ENCODE results near the gene SKP1.
A peak's percentile ranks its signal among the peaks of the same experiment; 100 is the strongest.
"Not testable (repeated sequence)": the region's sequence is repeated elsewhere in the genome, so short reads cannot be mapped to it uniquely, and the experiment has no call there.

SKP1 gene

DNA sequence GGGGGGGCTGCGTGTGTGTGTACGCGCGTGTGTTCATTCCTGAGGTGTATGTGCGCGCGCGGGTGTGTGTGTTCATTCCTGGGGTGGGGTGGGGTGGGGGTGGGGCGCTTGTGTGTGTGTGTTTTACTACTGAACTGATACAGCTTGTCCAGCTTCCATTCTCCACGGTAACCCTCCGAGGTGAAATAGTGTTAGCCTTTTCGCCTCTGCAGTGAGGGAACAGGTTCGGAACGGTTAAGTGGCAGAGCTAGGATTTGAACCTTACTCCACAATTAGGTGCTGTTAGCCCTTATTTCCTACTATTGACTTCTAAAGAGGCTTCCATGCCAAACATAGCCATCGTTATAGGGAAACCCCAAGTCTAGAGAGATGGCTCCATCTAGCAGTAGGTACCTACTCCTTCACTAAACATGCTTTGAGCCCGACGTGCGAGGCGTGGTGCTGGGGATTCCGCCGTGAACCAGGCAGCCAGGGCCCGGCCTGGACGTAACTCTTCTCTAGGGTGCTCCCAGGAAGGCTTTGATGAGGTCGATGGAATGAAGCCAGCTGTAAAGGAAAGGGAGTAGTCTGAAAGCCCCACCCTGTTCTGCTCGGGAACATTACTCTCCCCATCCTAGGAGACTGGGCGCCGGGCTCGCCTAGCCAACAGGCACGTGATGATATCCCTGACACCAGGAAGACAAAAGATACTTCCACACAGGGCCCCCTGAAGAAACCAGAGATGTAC, 782 bp upstream of the SKP1 start:
- DNase-seq, result peak; percentile 27

DNA sequence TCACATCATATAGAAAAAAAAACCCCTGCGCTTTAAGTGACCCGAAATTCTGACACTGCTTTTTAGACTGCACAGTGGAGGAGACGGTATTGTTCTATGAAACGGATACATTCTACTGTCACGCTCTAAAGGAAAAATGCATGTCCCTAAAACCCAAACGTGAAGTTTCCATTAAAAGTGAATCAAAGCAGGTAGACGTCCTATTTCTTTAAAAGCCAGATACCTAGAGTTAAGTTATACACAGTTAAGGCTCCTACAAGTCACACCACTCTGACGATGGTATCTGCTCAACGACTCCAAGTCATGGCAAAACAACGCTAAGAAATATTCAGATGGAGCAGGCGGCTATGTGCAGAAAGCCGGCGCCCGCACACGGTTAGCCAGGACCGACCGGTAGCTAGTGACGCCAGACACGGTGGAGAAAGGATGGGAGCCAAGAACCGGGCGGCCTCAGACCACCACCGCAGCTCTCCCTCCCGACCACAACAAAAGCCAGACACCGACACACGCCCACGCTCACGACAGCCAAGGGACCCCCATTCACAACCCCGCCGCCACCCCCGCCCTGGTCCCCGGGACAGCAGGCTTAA, 734 bp downstream of the SKP1 start:
- DNase-seq, result no peak

DNA sequence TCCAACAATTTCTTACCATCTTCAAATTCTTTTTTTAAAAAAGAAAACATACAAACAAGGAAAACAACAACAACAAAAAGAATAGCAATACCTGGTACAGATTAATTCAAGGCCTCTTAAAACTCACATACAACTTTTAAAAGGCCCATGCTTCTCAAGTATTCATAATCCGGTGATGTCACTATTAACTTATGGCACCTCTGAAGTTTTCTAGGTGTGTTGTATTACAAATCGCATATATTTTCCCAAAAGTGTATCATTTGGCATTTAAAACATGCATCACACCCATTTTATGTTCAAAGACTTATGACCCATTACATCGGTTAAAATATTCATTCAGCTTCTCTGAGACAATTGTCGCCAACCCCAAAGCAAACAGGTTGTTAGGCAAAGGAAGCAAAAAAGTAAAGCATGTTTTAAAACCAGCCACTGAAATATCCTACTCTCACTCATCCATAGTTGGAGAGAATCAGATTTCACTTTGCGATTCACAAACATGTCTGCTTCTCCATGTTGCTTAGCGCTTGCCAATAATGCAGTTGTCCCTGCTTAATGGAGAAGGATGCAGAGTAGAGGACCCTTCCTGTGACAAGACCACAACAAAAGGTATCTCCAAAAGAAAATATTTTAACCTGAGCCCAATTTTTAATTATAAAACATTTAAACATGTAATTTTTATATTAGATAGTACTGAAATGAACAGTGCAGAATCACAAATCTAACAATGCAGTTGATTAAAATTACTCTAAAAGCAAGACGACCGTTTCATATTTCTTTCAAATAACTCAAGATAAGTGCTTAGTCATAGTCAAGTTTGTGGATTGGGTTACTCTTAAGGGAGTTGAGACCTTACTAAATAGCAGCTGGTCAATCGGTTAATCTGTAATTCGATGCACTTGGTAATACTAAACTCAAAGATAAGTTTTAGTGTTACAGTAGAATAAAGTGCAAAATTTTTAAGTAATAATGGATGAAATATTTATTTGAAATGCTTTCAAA, 1.6 kb downstream of the SKP1 start:
- DNase-seq, result no peak

DNA sequence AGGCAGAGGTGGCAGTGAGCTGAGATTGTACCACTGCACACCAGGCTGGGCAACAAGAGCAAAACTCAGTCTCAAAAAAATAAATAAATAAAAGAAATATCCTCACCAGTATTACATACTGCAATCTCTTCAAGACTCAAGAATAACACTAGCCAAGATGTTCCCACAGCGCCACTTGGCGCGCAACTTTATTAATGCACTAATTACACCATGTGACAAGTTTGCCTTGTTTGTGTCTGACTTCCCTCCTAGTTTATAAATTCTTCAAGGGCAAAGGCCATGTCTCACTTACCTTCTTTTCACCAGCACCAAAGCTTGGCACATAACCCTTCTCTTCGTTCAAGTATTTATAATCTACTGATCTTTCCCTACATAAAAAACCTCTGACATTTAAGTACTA, 4.8 kb downstream of the SKP1 start:
- DNase-seq, result no peak

DNA sequence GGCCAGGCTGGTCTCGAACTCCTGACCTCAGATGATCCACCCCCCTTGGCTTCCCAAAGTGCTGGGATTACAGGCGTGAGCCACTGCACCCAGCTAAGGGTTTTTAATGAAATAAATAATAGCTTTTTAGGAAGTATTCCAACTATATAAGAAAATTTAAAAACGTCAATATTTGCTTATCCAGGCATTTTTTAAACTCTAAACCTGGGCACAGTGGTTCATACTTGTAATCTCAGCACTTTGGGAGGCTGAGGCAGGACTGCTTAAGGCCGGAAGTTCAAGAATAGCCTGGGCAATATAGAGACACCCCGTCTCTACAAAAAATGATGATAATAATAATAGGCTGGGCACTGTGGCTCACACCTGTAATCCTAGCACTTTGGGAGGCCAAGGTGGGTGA, 14.2 kb downstream of the SKP1 start:
- DNase-seq, result no peak

DNA sequence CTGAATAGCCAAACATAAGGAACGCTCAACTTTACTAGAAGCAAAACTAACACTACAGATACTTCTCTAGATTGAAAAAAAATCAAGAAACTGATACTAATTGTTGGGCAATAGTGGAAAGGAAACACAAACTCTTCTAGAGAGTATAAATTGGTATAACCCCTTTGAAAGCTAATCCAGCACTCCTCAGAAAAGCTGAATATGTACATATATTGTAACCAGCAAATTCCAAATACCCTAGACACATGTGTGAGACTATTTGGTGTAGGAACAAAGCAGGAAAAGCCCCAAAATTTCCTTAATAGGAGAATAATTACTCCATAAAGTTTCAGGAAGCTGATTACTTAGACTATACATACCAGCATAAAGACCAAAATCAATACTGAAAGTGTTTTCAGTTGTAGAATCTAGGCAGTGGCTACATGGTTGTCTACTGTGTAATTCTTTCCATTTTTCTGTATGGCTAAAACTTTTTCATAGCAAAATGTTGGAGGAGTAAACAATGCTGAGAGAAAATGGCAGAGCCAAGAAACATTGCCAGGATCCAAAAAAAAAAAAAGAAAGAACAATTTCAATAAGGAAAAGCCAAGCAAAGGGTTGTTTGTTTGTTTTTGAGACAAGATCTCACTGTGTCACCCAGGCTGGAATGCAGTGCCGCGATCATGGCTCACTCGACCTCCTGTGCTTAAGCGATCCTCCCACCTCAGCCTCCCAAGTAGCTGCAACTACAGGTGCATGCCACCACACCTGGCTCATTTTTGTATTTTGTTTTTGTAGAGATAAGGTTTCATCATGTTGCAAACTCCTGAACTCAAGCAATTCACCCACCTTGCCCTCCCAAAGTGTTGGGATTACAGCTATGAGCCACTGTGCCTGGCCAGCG, 15.0 kb downstream of the SKP1 start:
- no peak for DNase-seq

DNA sequence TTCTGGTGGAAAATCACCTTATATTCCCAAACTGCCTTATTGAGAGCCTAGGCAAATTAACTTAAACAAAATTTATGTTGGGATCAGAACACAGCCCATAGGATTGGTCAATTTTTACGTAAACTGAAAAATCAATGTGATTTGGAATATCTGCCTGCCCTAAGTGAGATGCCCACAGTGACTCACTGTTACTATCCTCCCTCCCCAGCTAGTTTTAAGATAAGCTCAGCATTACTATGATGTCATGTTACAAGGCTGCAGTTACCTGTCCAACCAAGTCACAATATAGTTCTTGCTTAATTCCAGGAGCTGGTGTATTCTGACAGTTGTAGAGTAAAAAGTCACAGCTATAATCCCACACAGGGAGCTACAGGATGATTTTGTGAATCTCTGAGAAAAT, 23.1 kb downstream of the SKP1 start:
- DNase-seq, result no peak

DNA sequence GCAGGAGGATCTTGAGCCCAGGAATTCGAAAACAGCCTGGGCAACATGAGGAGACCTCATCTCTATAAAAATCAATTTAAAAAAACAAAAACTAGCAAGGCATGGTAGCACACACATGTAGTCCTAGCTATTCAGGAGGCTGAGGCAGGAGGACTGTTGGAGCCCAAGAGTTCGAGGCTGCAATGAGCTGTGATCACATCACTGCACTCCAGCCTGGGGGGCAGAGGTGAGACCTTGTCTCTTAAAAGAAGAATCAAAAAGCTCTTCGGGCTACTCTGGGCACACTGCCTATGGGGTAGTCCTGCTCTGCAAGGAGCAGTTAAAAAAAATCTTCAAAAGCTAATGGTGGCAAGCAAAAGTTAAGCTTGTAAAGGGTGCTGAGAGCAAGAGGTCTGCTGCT, 23.5 kb downstream of the SKP1 start:
- no peak for DNase-seq

DNA sequence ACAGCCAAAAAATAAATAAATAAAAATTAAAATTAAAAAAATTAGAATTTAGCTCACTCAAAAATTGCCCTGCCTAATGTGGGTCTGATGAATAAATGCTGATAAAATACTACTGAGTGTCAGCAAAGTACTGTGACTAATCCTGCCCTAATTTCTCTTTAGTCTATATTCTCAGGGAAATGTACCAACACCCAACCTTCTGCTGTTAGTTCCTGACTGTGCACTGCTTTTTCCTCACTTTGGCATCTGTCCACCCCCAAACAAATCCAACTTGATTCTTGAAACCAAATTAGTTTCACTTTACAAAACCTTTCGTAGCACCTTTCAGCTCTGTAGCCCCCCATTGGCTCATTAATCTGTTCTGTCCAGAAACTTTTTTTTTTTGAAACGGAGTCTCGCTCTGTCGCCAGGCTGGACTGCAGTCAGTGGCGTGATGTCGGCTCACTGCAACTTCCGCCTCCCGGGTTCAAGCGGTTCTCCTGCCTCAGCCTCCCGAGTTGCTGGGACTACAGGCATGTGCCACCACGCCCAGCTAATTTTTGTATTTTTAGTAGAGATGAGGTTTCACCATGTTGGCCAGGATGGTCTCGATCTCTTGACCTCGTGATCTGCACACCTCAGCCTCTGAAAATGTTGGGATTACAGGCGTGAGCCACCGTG, 24.4 kb downstream of the SKP1 start:
- DNase-seq, result not testable (repeated sequence)

DNA sequence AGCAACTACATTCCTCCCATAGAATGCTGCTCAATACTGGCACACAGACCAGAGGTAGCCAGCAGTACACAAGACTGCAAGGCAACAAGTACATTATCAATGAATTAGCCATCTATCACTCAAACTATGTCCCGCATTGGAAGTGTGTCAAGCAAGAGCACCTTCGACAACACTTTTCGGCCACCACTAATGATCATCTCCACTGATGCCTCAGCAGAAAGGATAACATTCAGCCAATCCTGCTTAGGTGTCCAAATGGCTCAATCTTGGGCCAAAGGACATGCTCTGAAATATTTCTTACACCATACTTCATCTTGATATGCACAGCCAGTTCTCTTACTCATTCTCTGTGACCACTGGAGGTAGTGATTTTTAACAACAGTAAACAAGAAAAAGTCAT, 25.0 kb downstream of the SKP1 start:
- no peak for DNase-seq

DNA sequence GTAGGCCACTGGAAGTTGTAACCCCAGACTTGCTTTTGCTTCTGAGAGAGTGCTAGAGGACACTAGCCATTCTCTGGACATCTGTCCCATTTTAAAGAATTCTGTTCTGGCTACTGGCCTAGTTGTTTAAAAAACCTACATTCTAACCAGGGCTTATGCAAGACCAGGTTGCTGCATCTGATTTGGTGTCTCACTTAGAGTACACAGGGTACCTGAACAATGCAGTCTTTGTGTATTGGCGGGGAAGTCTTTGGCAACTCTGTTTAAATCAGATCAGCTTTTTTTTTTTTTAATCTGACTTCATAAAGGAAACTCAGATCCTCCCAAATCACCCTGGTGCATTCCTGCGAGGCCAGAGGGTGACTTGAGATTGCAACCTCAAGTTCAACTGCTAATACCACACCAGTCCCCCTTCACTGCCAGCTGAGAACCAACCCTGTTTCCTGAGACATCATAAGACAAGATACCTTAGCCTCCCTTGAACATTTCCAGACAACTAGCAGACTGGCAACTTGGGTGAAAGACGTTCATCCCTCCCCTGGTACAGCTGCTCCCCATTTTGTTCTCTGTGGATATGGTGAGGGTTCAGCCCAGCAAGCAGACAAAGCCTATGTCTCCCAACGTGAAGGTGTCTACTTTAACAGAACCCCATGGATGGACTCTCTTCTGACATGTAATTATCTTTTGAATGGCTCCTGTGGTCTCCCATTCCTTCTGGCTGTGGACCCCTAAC, 27.0 kb downstream of the SKP1 start:
- no peak for DNase-seq

DNA sequence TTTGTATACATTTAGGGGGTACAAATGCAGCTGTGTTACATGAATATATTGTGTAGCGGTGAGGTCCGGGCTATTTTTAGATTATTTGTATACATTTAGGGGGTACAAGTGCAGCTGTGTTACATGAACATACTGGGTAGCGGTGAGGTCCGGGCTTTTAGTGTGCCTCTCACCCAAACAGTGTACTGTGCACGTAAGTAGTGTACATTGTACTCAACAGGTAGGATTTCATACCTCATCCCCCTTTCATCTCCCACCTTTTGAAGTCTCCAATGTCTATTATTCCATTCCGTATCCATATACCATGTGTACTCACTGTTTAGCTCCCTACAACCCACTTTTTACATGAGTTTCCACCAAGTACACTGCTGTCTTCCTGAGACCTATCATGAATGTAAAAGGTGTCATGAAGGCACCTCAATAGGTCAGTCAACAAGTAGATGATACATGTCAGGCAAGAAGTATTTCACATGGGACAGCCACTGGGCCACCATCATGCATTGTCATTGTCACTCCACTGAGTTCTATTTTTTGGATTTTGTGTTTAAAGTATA, 27.7 kb downstream of the SKP1 start:
- DNase-seq, result no peak

DNA sequence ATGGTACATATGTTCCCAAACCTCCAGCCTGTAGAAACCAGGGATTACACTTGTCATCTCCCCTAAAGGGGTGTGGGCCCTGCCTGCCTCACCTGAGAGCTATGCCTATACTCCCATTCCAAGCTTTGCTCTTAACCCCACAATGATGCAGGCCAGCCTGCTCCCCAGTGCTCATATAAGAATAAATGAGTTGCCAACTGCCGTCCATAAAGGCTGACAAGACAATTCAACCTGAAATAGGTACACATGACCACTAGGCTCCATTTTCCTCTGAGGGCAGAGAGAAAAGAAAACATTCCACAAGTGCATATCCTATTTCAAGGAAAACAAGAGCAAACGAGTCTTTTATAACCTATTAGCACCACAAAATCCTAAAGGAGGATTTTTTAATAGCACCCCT, 28.4 kb downstream of the SKP1 start:
- no peak for DNase-seq

DNA sequence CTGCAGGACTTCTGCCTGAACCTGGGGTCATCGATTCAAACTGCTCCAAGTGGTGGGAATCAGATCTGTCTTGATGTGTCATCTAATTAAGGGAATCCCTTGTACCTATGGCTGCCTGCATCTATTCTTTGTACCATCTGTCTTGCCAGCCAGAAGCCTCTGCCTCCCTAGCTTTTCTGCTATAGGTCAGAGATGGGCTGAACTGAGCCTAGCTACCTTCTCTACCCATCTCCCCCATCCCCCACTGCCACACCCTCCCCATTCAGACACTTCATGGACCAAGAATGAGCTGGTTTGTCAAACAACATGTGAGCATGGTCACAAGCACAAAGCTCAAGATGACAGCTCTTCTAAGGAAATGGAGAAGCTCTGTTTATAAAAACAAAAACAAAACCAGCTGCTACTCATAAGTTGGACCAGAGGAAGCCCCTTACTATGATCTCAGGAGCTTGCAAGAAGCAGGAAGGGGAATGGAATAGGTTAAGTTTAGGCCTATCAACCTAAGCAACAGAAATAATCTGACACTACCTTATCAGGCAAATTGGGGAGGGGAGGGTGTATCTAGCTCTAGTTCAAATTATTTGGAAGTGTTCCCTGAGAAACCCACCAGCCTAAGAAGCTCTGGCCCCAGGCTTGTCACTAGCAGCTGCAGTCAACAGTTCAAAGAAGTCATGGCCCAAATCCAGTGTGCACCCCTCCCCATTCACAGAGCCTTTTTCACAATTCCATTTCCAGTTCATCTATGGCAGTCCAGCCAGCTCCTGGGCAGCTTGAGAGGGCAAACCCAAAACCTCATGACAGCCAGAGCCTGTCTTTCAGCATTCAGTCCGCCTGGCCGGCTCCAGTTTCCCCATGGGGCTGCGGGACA, 29.9 kb downstream of the SKP1 start:
- DNase-seq, result no peak

DNA sequence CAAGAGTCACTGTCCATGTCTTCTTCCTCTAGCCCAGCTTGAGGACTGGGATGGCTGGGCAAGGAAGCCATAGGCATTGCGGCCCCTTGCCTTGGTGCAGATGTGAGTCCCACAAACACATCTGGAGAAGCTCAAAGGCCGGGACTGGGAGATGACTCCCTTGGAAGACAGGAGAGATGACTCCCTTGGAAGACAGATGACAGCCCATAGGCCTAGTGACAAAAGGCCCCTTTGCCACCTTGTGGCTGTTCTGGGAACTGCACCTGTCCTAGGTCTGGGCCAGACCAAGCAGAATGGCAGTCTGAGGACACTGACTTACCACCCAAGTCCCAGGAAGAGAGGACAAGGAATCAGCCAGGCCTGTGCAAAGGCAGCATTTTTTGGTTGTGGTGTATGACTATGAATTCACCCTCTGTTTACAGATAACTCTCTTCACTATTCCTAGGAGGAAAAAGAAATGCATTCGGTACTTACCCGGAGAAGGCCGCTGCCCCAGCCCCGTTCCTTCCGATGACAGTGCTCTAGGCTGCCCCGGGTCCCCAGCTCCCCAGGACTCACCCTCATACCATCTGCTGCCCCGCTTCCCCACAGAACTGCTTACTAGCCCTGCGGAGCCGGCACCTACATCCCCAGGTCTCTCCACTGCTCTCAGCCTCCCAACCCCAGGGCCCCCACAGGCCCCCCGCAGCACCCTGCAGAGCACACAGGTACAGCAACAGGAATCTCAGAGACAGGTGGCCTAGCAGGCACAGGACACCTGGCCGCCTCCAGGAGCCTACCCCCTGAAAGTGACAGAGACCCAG, 30.8 kb downstream of the SKP1 start:
- peak; percentile 72 for DNase-seq

DNA sequence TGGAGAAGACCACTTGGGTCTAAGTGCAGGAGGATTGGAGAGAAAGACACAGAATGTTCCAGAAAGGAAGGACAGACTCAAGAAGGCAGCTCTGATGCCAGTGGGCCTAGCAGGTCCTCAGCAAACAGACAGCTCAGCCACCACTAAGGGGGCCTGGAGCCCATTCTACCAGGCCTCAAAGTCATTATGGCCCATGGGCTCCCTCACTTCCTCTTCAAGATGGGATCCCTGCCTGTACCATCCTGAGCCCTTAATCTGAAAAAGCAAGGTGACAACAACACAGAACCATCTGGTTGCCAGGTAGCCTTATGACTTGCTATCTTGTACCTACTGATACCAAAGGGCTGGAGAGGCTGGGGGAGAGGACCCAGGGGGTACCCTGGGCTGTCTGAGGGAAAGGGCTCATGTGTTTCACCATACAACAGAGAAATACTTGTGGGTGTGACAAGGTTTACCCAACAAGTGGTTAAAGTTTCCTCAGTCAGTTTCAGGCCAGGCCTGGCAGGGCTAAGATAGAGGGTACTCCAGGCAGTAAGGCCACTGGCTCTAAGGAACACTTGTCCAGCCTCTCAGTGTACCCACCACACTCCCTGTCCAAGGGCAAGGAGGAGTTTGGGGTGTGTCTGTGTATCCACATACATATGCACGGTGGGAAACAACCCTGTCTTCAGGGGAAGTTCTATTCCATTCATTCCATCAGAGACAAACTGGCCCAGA, 31.6 kb downstream of the SKP1 start:
- DNase-seq, result no peak

DNA sequence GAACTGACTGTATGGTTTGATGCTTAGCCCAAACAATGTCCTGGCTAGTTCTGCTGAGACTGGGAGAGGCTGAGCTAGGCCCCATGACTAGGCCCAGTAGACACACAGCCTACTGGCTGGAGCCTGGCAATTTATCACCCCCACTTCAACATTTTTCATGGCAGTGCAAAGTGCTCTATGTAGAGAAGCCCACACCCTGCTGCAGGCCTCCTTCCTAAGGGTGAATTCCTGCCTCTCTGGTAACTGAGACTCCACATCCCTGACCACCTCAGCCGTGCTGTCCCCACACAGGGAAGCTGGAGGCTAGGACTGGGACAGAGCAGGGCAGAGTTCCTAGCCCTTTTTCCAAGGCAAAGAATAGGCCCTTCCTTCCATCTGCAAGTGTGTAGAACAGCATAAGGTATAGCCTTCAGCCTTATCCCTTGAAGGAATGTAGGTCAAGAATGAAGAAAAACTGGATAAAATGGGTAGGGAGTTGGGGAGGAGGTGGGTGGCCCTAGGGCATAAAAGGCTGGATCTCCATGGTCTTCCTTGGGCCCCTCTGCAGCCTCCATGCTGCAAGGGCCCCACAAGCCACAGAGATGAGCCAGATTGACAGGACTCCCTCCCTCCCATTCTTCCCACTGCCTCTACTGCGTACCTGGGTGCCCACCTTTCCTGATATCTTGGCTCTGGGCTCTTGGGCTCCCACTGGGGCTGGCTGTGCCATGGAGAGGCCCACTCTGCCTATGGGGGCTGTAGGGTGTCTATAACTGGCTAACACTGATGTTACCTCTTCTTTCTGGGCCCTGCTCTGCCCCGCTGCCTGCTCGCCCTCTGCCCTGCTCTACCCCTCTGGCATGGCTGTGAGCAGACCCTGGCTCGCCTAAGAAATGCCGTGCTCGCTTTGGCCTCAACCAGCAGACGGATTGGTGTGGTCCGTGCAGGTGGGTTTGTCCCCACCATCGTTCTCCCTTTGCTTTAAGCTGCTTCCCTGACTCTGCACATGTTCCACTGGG, 32.5 kb downstream of the SKP1 start:
- no peak for DNase-seq

Measured in right hindlimb (tissue), 1 donor.